Dermis blood vessel endothelial cell (primary cell): ENCODE measurements around the gene IQCM. TPM values are rescaled to one million over a fixed set of nuclear protein-coding genes. Genes with fewer than 3 reads are reported as not detected.

Experiments used
- DNase-seq: peaks from one replicate; pipeline ENCODE4 v3.0.0; 2010
- total RNA-seq: library from RNA; depleted of rRNA; stranded (reverse); fragments of >200 nt; gene quantifications from 2 replicates; pipeline ENCODE4 v1.2.3, GENCODE V29; 2014

IQCM gene
- total RNA-seq, 1 donor from 2014 or later = not detected

DNA sequence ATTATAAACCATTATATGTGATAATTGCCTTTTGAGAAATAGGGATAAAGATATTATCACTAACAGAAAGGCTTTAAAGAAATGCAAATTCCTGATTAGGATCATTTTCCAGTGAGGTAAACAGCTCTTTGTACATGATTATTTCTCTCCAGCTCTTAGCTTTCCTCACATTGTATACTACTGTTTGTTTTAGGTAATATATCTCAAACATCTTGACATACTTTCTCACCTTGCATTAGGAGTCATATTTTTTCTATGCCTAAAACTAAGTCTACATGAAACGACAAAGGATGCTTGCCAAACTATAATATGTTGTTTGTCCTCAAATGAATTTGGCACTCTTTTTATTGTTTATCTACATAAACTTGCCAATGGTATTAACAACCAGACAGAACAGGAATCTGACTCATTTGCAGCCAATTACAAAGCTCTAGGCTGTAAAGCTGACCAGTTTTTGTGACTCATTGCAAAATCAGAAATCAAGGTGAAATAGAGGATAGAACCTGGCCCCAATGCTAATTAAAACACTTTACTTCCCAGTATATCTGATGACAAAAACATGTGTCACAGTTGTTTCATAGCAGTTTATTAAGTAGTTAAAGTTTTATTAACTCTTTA is 107.0 kb downstream of the IQCM start:
- peak; percentile 3 for DNase-seq

DNA sequence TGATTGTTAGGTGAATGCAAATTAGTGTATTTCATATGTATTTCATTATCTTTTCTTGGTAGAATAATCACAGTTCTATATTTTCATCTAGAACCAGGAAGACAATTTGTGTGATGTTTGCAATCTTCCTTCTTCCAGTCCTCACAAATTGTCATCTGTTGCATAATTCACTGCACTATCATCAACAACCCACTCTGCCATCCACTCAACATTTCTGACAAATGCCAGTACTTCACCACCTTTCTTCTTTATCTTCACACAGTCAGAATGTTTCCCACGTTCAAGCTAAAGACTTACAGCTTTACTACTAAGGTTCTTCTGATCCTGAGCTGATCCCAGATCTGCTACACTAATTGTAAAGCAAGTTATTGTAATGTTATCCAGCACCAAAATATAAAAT is 107.8 kb downstream of the IQCM start:
- DNase-seq = no peak

DNA sequence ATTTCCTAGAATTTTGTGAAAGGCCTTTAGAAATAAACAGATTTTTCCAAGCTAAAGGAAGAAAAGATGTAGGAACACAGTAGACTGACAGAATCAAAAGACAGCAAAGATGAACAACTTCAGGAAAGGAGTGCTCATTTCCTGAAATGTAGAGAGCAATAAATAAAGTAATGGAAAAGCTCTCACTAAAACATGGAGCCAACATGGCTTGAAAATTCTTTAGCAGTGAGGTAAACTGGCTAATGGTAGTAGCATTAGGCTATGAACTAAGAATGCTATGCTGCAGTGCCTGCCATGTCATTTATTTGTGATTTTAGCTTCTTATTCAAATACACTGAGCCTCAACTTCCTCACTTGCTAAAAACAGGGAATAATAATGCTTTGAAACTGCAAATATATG is 108.7 kb downstream of the IQCM start:
- DNase-seq = no peak

DNA sequence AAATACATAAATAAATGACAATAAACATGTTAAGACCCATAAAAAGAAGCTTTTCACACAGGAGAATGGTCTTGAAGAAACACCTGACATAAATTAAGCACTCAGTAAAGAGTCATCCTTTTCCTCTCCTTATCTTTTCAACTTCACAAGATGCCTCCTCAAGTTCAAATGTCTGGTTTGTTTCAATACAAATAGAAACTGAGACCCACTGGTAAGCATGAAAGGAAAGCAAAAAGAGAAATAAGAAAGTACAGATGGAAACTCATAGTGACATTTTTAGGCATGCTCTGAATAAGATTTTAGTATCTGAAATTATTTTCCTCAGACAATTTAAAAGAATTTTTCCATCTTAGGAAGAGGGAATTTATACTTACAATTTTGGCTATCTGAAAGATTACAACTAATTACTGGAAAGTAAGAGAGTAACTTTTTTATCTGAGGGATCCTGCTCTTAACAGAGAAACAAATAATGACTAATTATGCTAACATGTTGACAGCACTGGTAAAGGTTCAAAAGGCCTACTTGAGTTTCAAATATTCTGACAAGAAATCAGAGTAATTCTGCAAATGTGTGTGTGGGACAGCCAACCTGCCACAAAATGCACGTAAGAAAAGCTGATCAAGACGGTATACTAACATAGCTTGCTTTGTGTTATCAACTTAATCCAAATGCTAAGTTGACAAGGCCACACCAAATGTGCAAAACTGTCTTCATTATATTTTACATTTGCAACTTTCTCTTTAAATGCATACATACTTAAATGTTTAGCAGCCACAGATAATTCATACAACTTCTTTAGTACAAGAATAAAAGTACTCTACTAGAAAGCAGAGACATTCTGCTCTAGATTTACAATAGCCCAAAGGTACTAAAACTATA is 113.0 kb downstream of the IQCM start:
- no peak for DNase-seq

DNA sequence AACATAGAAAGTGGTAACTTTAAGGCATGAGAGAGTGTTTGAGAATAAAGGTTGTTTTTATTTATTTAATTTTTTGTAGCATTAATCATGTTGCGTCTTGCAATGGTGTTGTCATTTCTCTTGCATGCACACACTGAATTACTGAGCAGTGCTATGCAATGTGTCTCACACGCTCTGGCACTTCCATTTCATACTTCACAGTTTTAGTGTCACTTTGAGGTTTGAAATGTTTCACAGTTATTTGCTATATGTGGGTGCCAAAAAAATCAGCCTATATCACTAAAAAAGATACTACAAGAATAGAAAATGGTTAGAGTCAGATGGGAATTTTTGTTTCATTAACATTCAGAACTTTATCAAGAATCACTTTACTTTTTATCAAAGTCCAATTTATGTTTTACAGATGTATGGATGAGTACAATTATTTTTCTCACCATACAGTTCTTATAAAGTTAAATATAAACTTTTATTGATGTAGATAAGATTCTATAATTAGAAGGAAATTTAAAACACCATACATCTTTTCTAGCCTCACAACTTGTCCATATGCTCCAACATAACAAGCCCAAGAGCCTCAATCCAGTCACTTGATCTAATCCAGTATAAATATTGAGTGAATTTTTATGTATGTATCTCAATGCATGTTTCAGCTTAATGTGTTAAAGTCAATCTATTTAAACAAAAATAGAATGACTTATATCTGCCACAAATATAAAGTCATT is 114.0 kb downstream of the IQCM start:
- no peak for DNase-seq

DNA sequence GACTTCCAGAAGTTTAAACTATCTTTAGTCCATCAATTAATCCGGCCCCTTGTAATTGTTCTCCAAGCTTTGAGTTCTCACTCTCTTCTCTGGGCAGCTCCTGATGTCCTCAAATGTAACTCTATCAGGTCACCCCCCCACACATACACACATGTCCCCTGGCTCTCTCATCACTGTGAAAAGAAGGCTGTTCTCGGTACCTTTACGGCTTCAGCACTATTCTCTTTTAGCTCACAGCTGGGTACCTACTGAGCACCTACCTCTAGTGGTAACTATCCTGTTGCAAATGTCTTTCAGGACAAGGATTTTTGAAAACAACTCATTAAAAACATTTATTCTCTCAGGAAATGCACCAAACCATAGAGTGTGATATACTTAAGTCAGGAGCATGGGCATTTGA is 115.4 kb downstream of the IQCM start:
- no peak for DNase-seq

DNA sequence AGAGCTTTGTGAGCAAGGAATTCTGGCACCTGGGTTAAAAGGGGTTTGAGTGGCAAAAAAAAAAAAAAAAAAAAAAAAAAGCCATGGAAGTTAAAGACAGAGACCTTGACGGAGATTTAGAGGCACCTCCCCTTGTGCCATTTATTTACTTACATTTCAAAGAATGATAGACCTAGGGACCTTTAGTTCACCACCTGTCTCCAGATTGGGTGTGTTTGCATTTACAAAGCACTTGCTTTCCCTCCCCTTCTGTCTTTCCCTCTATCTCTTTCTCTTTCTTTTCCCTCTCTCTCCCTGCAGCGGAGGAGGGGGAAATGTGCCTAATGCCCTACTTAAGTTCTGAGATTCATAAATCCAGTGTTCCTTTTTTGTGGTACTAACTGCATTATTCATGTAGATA is 116.0 kb downstream of the IQCM start:
- DNase-seq = no peak

DNA sequence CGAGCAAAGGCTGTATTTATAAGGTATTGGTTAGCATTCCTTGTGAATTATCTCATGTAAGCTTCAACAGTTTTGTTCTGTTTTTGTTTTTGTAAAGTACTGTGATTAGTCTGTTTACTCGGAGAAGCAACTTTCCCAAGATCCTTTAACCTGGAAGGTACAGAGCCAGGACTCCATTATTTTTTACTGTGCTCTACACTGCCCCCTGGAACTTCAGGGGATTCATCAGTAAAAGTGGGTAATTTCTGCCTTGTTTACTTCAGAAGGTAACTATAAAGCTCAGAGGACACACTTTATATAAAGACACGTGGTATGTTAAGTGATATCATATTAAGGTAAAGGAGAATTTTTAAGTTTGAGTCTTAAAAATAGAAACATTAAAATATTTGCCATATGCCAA is 124.9 kb downstream of the IQCM start:
- DNase-seq = no peak

DNA sequence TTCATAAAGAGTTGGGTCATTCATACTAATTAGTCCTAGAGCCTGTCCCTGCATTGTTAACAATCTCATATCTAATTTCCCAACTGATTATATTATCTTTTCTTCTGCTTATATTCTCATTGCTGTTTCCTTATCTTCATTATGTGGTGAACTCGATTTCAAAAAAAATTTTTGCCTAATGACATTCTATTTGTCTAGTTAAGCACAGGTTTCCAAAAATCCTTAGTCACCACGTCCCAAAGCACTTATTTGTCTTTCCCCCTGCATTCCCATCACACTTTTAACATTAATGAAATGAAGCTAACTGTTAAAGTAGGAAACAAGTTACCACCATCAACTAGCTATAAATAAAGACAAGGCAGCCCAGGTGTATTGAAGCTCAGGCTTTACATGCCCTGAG is 131.1 kb downstream of the IQCM start:
- no peak for DNase-seq

DNA sequence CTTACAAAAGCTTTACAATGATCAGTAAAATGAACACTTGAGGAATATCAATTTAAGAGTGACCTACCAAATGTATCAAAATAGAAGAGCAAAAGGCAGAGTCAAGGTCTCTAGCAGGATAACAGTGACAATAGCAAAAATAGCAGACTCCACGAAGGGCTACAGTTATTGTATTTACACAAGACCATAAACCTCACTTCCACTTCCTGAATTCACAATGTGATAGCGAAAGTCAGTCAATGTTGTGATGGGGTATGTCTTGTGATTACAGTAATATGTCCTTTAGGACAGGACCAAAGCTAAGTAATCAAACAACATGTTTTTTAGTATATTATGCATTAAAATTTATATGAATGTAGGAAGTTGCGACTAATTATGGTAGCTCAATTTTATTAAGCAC is 139.6 kb downstream of the IQCM start:
- no peak for DNase-seq

DNA sequence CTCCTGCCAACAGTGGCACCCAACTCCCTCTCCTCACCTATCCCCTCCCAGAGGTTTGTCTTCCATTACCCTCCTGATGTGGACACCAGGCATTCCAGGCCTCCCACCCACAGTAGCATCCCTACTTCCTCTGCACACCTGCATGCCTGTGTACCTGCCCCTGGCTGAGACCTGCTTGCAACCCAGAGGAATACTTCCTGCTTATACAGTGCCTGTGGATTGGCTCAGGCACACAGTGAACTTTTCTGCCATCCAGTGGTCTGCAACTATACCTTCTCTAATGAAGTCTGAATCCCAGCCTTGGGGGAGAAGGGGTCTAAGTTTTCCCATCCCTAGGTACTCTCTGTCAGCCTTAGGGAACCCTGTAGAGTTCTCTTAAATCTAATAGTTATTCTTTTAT is 169.9 kb downstream of the IQCM start:
- DNase-seq = no peak

DNA sequence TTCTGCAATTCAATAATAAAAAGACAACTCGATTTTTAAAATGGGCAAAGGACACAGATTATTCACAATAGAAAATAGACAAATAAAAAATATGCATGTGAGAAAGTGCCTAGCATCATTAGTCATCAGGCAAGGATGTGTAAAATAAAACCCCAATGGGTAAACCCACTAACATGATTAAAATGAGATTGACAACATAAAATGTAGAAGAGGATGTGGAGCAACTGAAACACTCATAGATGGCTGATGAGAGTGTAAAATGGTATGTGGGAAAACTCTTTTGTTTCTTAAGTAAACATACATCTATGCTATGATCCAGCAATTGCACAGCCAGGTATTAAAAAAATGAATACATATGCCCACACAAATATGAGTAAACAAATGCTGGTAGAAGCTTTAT is 177.6 kb downstream of the IQCM start:
- DNase-seq = no peak

DNA sequence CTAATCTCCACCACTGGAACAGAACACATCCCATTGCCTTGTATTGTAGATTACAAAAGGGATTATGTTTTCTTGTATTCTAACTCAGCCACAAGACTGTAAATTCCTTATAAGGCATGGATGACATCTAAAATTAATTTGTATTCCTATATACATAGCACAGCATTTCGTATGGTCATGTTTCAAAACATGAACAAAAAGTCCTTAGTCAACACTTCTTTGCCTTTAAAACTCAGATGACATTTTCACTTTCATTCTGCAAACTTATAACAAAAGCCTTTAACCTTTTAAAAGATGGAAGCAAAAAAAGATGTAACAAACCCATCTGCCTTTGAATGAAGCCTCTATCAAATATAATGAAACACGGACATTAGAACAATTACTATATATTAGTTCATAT is 181.3 kb downstream of the IQCM start:
- no peak for DNase-seq

DNA sequence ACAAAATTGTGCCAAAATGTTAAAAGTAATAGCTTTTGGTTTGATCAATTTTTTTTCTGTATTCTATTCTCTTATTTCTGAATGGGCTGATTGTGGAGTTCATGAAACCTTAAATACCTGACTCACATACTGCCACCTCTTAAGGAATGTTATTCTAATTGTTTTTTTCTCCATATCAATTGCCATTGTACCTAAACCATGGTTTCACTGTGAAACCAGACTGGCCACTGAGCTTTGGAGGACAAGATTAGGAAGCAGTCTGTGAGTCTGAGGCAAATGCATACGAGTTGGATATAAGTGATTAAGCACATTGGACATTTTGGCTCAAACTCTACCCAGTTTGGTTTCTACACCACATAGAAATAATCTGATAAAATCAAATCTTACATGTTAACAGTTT is 184.0 kb downstream of the IQCM start:
- no peak for DNase-seq

DNA sequence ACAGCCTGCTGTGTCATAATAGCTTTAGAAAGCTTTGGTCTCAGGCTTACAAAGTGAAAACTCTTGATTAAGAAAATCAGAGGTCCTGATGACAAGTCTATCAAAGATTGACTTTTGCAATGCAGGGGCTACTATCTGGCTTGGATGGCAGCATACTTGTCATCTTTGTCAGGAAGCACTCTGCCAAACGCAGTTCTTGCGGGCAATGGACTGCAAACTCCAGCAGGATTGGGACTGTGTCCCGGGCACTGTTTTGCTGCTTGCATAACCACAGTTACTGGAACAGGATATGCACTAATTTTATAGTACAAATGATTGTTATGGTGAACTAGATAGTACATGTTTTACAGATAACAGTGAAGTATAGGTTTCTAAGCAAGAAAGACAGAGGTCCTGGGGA is 185.6 kb downstream of the IQCM start:
- no peak for DNase-seq

DNA sequence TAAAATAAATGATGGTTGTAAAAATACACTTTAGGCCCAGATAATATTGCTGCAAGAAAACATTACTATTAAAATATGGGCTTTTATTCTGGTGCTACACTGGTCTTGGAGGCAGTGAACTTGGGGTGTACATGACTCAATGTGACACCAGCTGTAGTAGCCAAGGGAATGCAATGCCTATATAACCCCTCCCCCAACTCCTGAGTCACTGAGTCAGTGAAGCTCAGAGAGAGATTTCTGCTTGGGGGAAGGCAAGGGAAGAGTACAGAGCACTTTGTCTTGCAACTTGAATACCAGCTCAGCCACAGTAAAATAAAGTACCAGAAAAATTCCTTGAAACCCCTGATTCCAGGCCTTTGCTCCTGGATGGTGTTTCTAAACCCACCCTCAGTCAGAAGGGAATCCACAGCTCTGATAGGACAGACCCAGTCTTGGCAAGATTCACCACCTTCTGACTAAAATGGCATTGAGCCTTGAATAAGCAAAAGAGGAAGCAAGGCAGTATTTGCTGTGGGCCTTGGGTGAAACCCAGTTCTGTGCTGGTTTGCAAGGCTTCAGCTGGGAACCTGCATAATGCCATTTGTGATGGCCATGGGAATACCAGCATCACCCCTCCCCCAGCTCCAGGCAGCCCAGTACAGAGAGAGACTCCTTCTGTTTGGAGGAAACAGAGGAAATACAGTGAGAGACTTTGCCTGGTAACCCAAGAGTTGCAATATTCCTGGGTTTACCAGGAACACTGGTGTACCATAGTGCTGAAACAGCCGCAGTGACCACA is 209.9 kb downstream of the IQCM start:
- no peak for DNase-seq

DNA sequence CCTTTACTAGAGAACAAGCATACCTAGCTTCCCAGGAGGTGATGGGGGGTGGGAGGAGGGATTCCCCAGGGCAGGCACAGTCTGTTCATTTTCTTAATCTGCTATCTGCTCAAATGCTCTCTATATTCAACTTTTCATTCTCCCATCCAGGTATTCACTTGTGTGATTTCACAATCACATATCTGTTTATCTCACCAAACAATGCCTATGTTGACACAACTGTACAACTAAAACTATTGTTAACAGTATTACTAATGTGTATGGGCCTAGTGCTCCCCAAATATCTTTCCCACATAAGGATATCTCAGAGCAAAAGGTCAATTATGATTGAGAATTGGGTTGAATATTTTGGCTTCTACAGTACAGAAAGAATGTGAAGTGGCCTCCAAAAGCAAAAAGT is 210.8 kb downstream of the IQCM start:
- DNase-seq = no peak

DNA sequence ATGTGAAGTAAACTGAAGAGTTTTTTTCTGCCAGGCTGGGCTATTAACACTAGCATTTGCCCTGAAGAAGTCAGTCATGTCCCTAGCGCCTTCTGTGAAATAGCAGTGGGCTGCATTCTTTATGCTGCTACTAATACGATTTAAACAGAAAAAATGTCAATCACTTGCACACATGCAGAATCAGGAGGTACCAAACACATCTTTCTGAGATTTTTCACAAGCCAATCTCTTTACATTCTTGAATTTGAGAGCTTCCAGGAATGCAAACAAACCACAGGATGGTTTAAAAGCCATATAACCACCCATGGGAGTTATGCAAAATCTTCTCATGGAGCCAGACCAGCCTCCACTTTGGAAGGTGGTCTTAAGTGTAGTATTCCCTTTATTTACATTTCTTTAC is 220.1 kb downstream of the IQCM start:
- no peak for DNase-seq

DNA sequence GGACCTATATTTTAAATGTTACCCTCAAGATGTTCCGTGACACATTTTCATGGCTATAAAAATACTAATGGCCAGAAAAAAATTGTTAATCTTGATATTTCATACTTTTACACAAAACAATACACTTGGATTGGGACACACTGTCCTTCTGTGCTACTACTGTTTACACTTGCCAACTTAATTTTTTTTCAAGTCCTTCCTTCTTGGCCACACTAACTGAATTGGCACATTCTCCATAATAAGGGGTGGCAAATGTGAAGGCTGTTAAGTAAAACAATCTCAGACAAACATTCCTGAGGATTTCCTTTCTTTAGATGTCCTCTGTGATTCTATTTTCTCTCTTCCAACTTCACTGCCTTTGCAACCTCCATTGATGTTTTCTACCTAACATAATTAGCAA is 225.8 kb downstream of the IQCM start:
- no peak for DNase-seq

DNA sequence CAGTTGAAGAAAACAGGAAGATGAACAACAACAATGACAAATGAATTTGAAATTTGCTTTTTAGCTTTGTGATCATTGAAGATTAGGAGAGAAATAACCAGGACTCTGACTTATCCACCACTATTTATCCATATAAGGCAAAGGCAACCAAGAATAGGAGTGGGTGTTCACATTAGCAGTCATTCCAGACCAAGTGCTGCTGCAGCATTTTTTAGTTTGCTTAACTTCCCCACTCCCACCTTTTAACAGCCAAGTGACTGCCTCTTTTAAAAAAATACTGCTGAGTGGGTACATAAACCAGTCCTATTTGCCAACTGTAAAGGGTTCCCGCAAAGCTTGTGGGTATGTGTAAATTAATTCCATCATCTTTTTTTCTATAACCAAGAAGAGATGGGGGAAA is 230.9 kb downstream of the IQCM start:
- no peak for DNase-seq

DNA sequence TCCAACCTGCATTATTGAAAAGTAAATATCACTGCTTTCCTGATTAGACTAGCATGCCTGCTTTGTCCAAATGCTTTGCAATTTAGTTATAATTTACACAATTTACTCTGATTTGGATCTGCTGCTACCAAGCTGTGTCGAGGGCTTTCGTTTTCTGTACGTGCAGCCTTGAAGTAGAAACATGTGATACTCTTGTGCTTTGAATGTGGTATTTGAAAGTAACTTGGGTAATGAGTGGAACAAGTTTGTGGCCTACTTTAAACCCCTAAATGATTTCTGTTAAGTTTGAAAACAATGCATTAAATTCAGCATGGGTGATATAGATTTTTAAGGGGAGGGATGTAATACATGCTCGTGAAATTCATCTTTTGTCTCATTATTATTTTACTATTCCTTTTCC is 240.7 kb downstream of the IQCM start:
- no peak for DNase-seq

DNA sequence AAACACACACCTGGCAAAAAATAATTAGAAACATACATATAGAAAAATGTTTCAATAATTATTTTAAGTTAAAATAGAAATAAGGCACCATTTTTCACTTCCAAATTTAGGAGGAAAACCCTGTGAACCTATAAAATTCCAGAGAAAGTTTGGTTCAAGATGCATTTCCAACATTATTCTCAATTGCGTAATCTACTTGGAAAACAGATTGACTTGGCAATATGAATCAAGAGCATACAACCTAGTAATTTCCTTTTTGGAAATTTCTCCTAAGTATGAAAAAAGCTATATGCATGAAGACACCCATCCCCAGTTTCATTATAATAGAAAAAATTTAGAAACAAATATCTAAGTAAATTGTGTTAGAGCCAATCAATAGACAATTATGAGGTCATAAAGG is 242.9 kb downstream of the IQCM start:
- DNase-seq = no peak

DNA sequence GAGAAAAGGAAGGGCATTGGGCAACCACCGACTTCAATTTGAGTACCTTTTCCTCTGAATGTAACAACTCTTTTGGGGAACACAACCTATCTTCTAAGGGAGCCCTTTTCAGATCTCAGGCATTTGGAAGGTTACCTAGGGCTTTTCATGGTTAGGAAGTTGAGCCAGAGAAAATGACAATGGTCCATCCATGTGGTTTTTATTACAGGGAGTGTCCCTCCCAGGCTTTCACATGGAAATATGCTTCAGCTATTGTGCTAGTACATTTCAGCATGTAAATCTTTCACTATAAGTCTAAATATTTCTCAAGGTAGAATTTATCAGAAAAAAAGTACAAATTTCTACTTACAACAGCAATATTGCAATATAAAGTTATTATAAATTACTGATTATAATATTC is 259.8 kb downstream of the IQCM start:
- no peak for DNase-seq
